ENCODE data around the gene ZRANB3. TPM values are rescaled to one million over a fixed set of nuclear protein-coding genes. Genes with fewer than 3 reads are reported as not detected.

ZRANB3 gene
- total and polyA plus RNA-seq, 2 donors from 2014 or later, result 3.6 to 6.4 TPM

- H3K9ac ChIP-seq (ENCODE audit: low read length in 3 of 3), result no peak overlapping the region
- no peaks in the 10 kb centered on the region for H3K4me1 ChIP-seq (ENCODE audit: control insufficient read depth in 2 of 3, insufficient read depth in 2 of 3, low read depth in 1 of 3, low read length in 3 of 3)
- peaks cover 0 to 2% (median 0%) of the 10 kb centered on the region in 3 donors for H3K36me3 ChIP-seq (ENCODE audit: control insufficient read depth in 2 of 3, insufficient read depth in 3 of 3, low read length in 3 of 3)
- no peak for TF ChIP-seq CTCF (IDR thresholded peaks at IDR 0.05; ENCODE audit: borderline replicate concordance, extremely low read depth, insufficient read depth)
- H3K27ac ChIP-seq (ENCODE audit: low read depth in 2 of 2, low read length in 2 of 2), result no peak overlapping the region
- DNase-seq (no peak), FAIRE-seq (no peak)
- no peaks in the 10 kb centered on the region for H3K27me3 ChIP-seq (ENCODE audit: control insufficient read depth, insufficient read depth, low read length)
- no peaks in the 10 kb centered on the region for H3K9me3 ChIP-seq (ENCODE audit: control insufficient read depth in 2 of 3, insufficient read depth in 1 of 3, low read length in 3 of 3)
- H3K4me3 ChIP-seq (ENCODE audit: low read length in 3 of 3), result no peak overlapping the region
- intact Hi-C loops (cut with DNase I), result no loop called here
These were observed 327.1 kb downstream of the ZRANB3 start for GRCh38 chr2:135203944-135204343.

DNA sequence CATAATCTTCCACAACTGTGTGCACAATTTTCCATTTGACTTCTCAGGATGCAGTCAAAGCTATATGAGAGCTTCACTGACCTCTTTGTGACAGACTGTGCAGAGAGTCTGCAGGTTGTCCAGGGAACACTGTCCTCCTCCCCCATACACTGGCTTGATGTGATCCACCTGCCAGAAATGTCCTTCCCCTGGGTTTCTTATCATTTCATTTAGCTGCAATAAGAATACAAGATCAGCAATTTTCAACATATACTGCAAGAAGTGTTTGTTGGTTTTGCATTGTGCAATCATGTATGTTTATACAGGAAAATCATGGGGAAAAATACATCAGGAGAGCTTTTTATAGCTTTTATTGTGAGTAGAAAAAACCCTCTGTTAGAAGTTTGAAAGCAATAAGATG lies 328.3 kb downstream of the ZRANB3 start:
- TF ChIP-seq CTCF (IDR thresholded peaks at IDR 0.05; ENCODE audit: borderline replicate concordance, extremely low read depth, insufficient read depth), result no peak
- Histone ChIP-seq H3K4me1 (ENCODE audit: control insufficient read depth in 2 of 3, insufficient read depth in 2 of 3, low read depth in 1 of 3, low read length in 3 of 3) (no peaks in the 10 kb centered on the region), H3K9me3 (ENCODE audit: control insufficient read depth in 2 of 3, insufficient read depth in 1 of 3, low read length in 3 of 3) (no peaks in the 10 kb centered on the region), H3K27ac (ENCODE audit: low read depth in 2 of 2, low read length in 2 of 2) (no peak overlapping the region), H3K36me3 (ENCODE audit: control insufficient read depth in 2 of 3, insufficient read depth in 3 of 3, low read length in 3 of 3) (peaks cover 0 to 2% (median 0%) of the 10 kb centered on the region in 3 donors), H3K9ac (ENCODE audit: low read length in 3 of 3) (no peak overlapping the region), H3K27me3 (ENCODE audit: control insufficient read depth, insufficient read depth, low read length) (no peaks in the 10 kb centered on the region), H3K4me3 (ENCODE audit: low read length in 3 of 3) (no peak overlapping the region)
- no peak for FAIRE-seq
- intact Hi-C loops (cut with DNase I), result no loop called here
- DNase-seq, result peak in 4 of 5 donors; percentile 62 to 81 (median 68)

DNA sequence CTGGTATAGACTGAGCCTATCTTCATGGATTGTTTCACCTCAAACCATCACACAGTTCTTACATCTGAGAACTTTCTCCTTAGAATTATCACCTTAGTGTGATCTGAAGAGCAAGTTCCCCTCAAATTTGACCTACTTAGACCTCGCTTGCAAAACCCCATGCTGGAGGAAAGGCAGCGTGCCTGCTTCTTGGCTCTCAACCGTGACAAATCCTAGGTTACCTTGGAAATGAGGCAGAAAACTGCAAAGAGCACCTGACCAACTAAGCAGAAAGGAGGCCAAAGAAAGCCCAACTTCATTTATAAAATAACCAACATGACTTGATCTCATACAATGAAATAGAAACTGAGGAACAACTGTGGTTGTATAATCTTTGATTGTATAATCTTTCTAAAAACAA lies 332.5 kb downstream of the ZRANB3 start:
- H3K4me1 ChIP-seq (ENCODE audit: control insufficient read depth in 2 of 3, insufficient read depth in 2 of 3, low read depth in 1 of 3, low read length in 3 of 3), result no peaks in the 10 kb centered on the region
- no peaks in the 10 kb centered on the region for H3K36me3 ChIP-seq (ENCODE audit: control insufficient read depth in 2 of 3, insufficient read depth in 3 of 3, low read length in 3 of 3)
- TF ChIP-seq CTCF (IDR thresholded peaks at IDR 0.05; ENCODE audit: borderline replicate concordance, extremely low read depth, insufficient read depth), result no peak
- FAIRE-seq (no peak), DNase-seq (peak in 3 of 5 donors; percentile 39 to 66 (median 57))
- H3K27me3 ChIP-seq (ENCODE audit: control insufficient read depth, insufficient read depth, low read length), result no peaks in the 10 kb centered on the region
- H3K9ac ChIP-seq (ENCODE audit: low read length in 3 of 3), result no peak overlapping the region
- H3K27ac ChIP-seq (ENCODE audit: low read depth in 2 of 2, low read length in 2 of 2), result no peak overlapping the region
- intact Hi-C loops (cut with DNase I), result no loop called here
- no peaks in the 10 kb centered on the region for H3K9me3 ChIP-seq (ENCODE audit: control insufficient read depth in 2 of 3, insufficient read depth in 1 of 3, low read length in 3 of 3)
- H3K4me3 ChIP-seq (ENCODE audit: low read length in 3 of 3), result no peak overlapping the region

DNA sequence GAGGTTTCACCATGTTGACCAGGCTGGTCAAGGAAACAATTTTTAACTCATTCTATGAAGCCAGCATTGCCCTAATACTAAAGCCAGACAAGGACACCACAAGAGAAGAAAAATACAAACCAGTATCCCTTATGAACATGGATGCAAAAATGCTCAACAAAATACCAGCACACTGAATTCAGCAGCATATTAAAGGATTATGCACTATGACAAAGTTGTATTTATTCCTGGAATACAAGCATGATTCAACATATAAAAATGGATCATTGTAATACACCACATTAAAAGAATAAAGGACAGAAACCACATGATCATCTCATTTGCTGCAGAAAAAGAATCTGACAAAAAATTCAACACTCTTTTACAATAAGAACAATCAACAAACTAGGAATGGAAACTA lies 340.2 kb downstream of the ZRANB3 start:
- H3K4me1 ChIP-seq (ENCODE audit: control insufficient read depth in 2 of 3, insufficient read depth in 2 of 3, low read depth in 1 of 3, low read length in 3 of 3), result no peaks in the 10 kb centered on the region
- DNase-seq (no peak), FAIRE-seq (no peak)
- no peak overlapping the region for H3K27ac ChIP-seq (ENCODE audit: low read depth in 2 of 2, low read length in 2 of 2)
- H3K9me3 ChIP-seq (ENCODE audit: control insufficient read depth in 2 of 3, insufficient read depth in 1 of 3, low read length in 3 of 3), result peaks cover 0 to 3% (median 0%) of the 10 kb centered on the region in 3 donors
- no peaks in the 10 kb centered on the region for H3K27me3 ChIP-seq (ENCODE audit: control insufficient read depth, insufficient read depth, low read length)
- TF ChIP-seq CTCF (IDR thresholded peaks at IDR 0.05; ENCODE audit: borderline replicate concordance, extremely low read depth, insufficient read depth), result no peak
- intact Hi-C loops (cut with DNase I), result no loop called here
- H3K9ac ChIP-seq (ENCODE audit: low read length in 3 of 3), result no peak overlapping the region
- no peaks in the 10 kb centered on the region for H3K36me3 ChIP-seq (ENCODE audit: control insufficient read depth in 2 of 3, insufficient read depth in 3 of 3, low read length in 3 of 3)
- no peak overlapping the region for H3K4me3 ChIP-seq (ENCODE audit: low read length in 3 of 3)
